HCT116 (cell line): ENCODE results near the gene INHBA. TPM values are rescaled to one million over a fixed set of nuclear protein-coding genes. Genes with fewer than 3 reads are reported as not detected.

Experiments
- ATAC-seq: fragments of 200-7000 bp; cut with Tn5 transposase; 2 replicates; pipeline ENCODE4 v1.9.1; 2020; ENCODE audit warnings: mild to moderate bottlenecking, moderate library complexity
- BruUV-seq: library from RNA; stranded (reverse); fragments of 400-500 nt; replicated peaks from 2 replicates; lab custom pipeline; 2021; lab: Mats Ljungman, UMichigan
- CTCF ChIA-PET: fragments of 300-600 bp; sonication (Branson Sonifier 250); formaldehyde crosslinking; loops from one replicate; lab custom pipeline; 2021; ENCODE audit warnings: antibody characterized with exemption; lab: Charles Lee
- POLR2A ChIA-PET: fragments of 300-600, 350-600 bp; sonication (Branson Sonifier 250); formaldehyde crosslinking; loops from one replicate; lab custom pipeline; 2021; ENCODE audit warnings: antibody characterized with exemption; lab: Charles Lee
- RAD21 ChIA-PET, 2 experiments: fragments of 300-600 bp; sonication (Branson Sonifier 250); formaldehyde crosslinking; loops; one replicate each; lab custom pipeline; 2023; ENCODE audit warnings: low total read pairs in 2 of 2; ENCODE audit not compliant: uncharacterized antibody in 2 of 2, unreplicated experiment in 2 of 2, low non-redundant PET in 1 of 2; lab: Charles Lee
- DNase-seq: peaks from one replicate; pipeline ENCODE4 v3.0.0-alpha.2; 2010; ENCODE audit warnings: low read depth, low spot score
- H2AFZ ChIP-seq: fragments of 200-600 bp; shearing (Covaris generic), sonication (generic); 2 replicates; pipeline ENCODE4 v1.6.1; 2017; ENCODE audit warnings: low read depth, mixed run types, mixed read lengths, antibody characterized with exemption, low read length; ENCODE audit not compliant: poor library complexity, severe bottlenecking
- H3K27ac ChIP-seq: 2 replicates; pipeline ENCODE4 v1.5.1; 2012; ENCODE audit warnings: low read depth, low read length
- H3K27me3 ChIP-seq: fragments of 200-600 bp; sonication (generic); 2 replicates; pipeline ENCODE4 v1.6.1; 2016; ENCODE audit warnings: mixed run types, low read length, mixed read lengths; ENCODE audit not compliant: insufficient read depth
- H3K36me3 ChIP-seq, 2 experiments: fragments of 200-500 bp in 1 of 2; fragments of 200-600 bp in 1 of 2; sonication (Bioruptor generic) in 1 of 2; sonication (generic) in 1 of 2; 2 replicates each; pipeline versions ENCODE4 v1.5.1 to v1.6.1; 2014 to 2016; ENCODE audit warnings: low read length in 2 of 2, inconsistent platforms in 1 of 2, mixed read lengths in 1 of 2, mixed run types in 1 of 2; ENCODE audit not compliant: insufficient read depth in 2 of 2, control insufficient read depth in 1 of 2
- H3K4me1 ChIP-seq, 2 experiments: fragments of 200-600 bp in 1 of 2; sonication (generic) in 1 of 2; 2 replicates each; pipeline versions ENCODE4 v1.5.1 to v1.6.1; 2012 to 2017; ENCODE audit warnings: low read length in 2 of 2, inconsistent platforms in 1 of 2, mild to moderate bottlenecking in 1 of 2, mixed read lengths in 1 of 2, mixed run types in 1 of 2, moderate library complexity in 1 of 2; ENCODE audit not compliant: insufficient read depth in 2 of 2, control insufficient read depth in 1 of 2
- H3K4me2 ChIP-seq: fragments of 200-600 bp; sonication (generic); 2 replicates; pipeline ENCODE4 v1.6.1; 2017; ENCODE audit warnings: mixed run types, low read length, mixed read lengths
- H3K4me3 ChIP-seq, 2 experiments: fragments of 200-600 bp in 1 of 2; sonication (generic) in 1 of 2; replicated peaks in 1 of 2; 2 replicates each; pipeline ENCODE4 v1.5.1; 2011 to 2016; ENCODE audit warnings: low read length in 2 of 2, control low read depth in 1 of 2, low read depth in 1 of 2, mild to moderate bottlenecking in 1 of 2, mixed read lengths in 1 of 2, mixed run types in 1 of 2
- H3K79me2 ChIP-seq: fragments of 200-600 bp; sonication (generic); 2 replicates; pipeline ENCODE4 v1.6.1; 2017; ENCODE audit warnings: mild to moderate bottlenecking, mixed run types, low read length, moderate library complexity, mixed read lengths; ENCODE audit not compliant: insufficient read depth
- H3K9ac ChIP-seq: fragments of 200-600 bp; sonication (generic); 2 replicates; pipeline ENCODE4 v1.6.1; 2016; ENCODE audit warnings: low read length, mixed read lengths
- H3K9me2 ChIP-seq: fragments of 200-600 bp; sonication (generic), shearing (Covaris generic); 2 replicates; pipeline ENCODE4 v1.6.1; 2017; ENCODE audit warnings: mixed run types, mild to moderate bottlenecking, moderate library complexity; ENCODE audit not compliant: insufficient read depth
- H3K9me3 ChIP-seq, 2 experiments: fragments of 200-500 bp in 1 of 2; fragments of 200-600 bp in 1 of 2; sonication (Bioruptor generic) in 1 of 2; sonication (generic) in 1 of 2; 2 replicates each; pipeline ENCODE4 v1.6.1; 2014 to 2017; ENCODE audit warnings: low read length in 2 of 2, mixed read lengths in 2 of 2, inconsistent platforms in 1 of 2, low read depth in 1 of 2, mild to moderate bottlenecking in 1 of 2, mixed run types in 1 of 2, moderate library complexity in 1 of 2; ENCODE audit not compliant: control insufficient read depth in 1 of 2, insufficient read depth in 1 of 2
- H4K20me1 ChIP-seq: fragments of 200-600 bp; sonication (generic), shearing (Covaris generic); 2 replicates; pipeline ENCODE4 v1.6.1; 2017; ENCODE audit warnings: mixed run types, mild to moderate bottlenecking, moderate library complexity; ENCODE audit not compliant: insufficient read depth
- CEBPB ChIP-seq: IDR thresholded peaks from 2 replicates; pipeline ENCODE4 v1.6.1; 2012; ENCODE audit warnings: low read depth
- CTCF ChIP-seq, 3 experiments: fragments of 200-600 bp in 1 of 3; sonication (generic) in 1 of 3; IDR thresholded peaks in 2 of 3; conservative IDR thresholded peaks in 1 of 3; 2 replicates each; pipeline ENCODE4 v1.5.1; 2012 to 2017; ENCODE audit warnings: low read depth in 2 of 3, low read length in 2 of 3, antibody characterized with exemption in 1 of 3, borderline replicate concordance in 1 of 3, control low read depth in 1 of 3, mild to moderate bottlenecking in 1 of 3, mixed read lengths in 1 of 3, mixed run types in 1 of 3, moderate library complexity in 1 of 3; ENCODE audit not compliant: insufficient read depth in 1 of 3
- EGR1 ChIP-seq: IDR thresholded peaks from 2 replicates; pipeline ENCODE4 v1.6.1; 2012; ENCODE audit warnings: low read depth
- ELF1 ChIP-seq: IDR thresholded peaks from 2 replicates; pipeline ENCODE4 v1.6.1; 2012; ENCODE audit warnings: low read depth, borderline replicate concordance
- EZH2phosphoT487 ChIP-seq: fragments of 200-600 bp; IDR thresholded peaks from 2 replicates; pipeline ENCODE4 v1.6.1; 2018; ENCODE audit warnings: antibody characterized with exemption, borderline replicate concordance
- MAX ChIP-seq: IDR thresholded peaks from 2 replicates; pipeline ENCODE4 v1.6.1; 2012
- RAD21 ChIP-seq: IDR thresholded peaks from 2 replicates; pipeline ENCODE4 v1.6.1; 2012; ENCODE audit warnings: low read depth, mild to moderate bottlenecking
- SIN3A ChIP-seq: IDR thresholded peaks from 2 replicates; pipeline ENCODE4 v1.6.1; 2012; ENCODE audit warnings: low read depth
- SP1 ChIP-seq: IDR thresholded peaks from 2 replicates; pipeline ENCODE4 v1.6.1; 2012; ENCODE audit warnings: low read depth
- SRF ChIP-seq: IDR thresholded peaks from 2 replicates; pipeline ENCODE4 v1.6.1; 2012; ENCODE audit warnings: low read depth
- TCF7L2 ChIP-seq: IDR thresholded peaks from 2 replicates; pipeline ENCODE4 v1.7.0; 2011; ENCODE audit warnings: borderline replicate concordance, inconsistent platforms; ENCODE audit not compliant: insufficient read depth, insufficient read length; ENCODE audit errors: extremely low read depth
- YY1 ChIP-seq: IDR thresholded peaks from 2 replicates; pipeline ENCODE4 v1.6.1; 2011; ENCODE audit warnings: low read length, low read depth, moderate library complexity, mild to moderate bottlenecking; ENCODE audit not compliant: insufficient replicate concordance; ENCODE audit errors: extremely low read depth
- ZBTB33 ChIP-seq: IDR thresholded peaks from 2 replicates; pipeline ENCODE4 v1.6.1; 2011; ENCODE audit warnings: mild to moderate bottlenecking, low read length, moderate library complexity; ENCODE audit not compliant: insufficient replicate concordance; ENCODE audit errors: extremely low read depth
- ZNF274 ChIP-seq: fragments of 200-500 bp; sonication (Bioruptor generic); IDR thresholded peaks from 2 replicates; pipeline ENCODE4 v1.6.1; 2014; ENCODE audit warnings: mild to moderate bottlenecking, low read depth, low read length, inconsistent platforms
- intact Hi-C: fragments of 100-400 bp; cut with micrococcal nuclease; formaldehyde crosslinking; loops from 2 replicates; pipeline ENCODE4 v1.10.0; 2022
- total RNA-seq: library from RNA; stranded (reverse); gene quantifications from one replicate; pipeline ENCODE4 v1.2.1, GENCODE V29; 2021; ENCODE audit not compliant: unreplicated experiment

The INHBA gene
- total RNA-seq, 1 experiment from 2014 or later: 0.10 TPM

GRCh38 chr7:41641665-41642014 lies 61.2 kb downstream of the INHBA start (continued):
- TF ChIP-seq ZBTB33 (no peak), EGR1 (no peak), SIN3A (no peak), EZH2phosphoT487 (no peak), ZNF274 (no peak), ELF1 (no peak)

- H2AFZ ChIP-seq: no peak overlapping the region
- POLR2A ChIA-PET: no interaction called here
Measured at GRCh38 chr7:41641011-41641664, 61.8 kb downstream of the INHBA start.

More at GRCh38 chr7:41641011-41641664, 61.8 kb downstream of the INHBA start:
- RAD21 ChIA-PET: no interaction called here
- no peak overlapping the region for H3K4me3 ChIP-seq
- H3K9me2 ChIP-seq: no peaks in the 10 kb centered on the region
- no peak overlapping the region for H3K4me2 ChIP-seq
- no TSS peak for BruUV-seq
- no peaks in the 10 kb centered on the region for H3K27me3 ChIP-seq
- H3K36me3 ChIP-seq: no peaks in the 10 kb centered on the region
- no peaks in the 10 kb centered on the region for H4K20me1 ChIP-seq
- H3K27ac ChIP-seq: no peak overlapping the region
- TF ChIP-seq TCF7L2: no peak
- no peak for TF ChIP-seq SIN3A
- no peak for TF ChIP-seq MAX
- TF ChIP-seq CEBPB: no peak
- no peak for TF ChIP-seq SRF
- no peak for TF ChIP-seq ZBTB33
- TF ChIP-seq SP1: no peak
- no peak for TF ChIP-seq YY1
- no peak for TF ChIP-seq CTCF (IDR thresholded peaks at IDR 0.05 in 2 of 3, conservative IDR thresholded peaks at IDR 0.05 in 1 of 3; ENCODE audit: borderline replicate concordance in 1 of 3, insufficient read depth in 1 of 3, low read depth in 2 of 3, low read length in 2 of 3)
- TF ChIP-seq RAD21: no peak
- ATAC-seq: no peak
- intact Hi-C loops: no loop called here
- no peaks in the 10 kb centered on the region for H3K4me1 ChIP-seq
- H3K9ac ChIP-seq: no peak overlapping the region
- DNase-seq: no peak
- no peaks in the 10 kb centered on the region; a peak in 1 of 4 replicates for H3K9me3 ChIP-seq
- H3K79me2 ChIP-seq: no peaks in the 10 kb centered on the region
- CTCF ChIA-PET: no interaction called here
